ENCODE results near the gene PARD3. TPM values are rescaled to one million over a fixed set of nuclear protein-coding genes. Genes with fewer than 3 reads are reported as not detected.

PARD3 gene
- total RNA-seq, 1 experiment from 2014 or later = 51.8 TPM

DNA sequence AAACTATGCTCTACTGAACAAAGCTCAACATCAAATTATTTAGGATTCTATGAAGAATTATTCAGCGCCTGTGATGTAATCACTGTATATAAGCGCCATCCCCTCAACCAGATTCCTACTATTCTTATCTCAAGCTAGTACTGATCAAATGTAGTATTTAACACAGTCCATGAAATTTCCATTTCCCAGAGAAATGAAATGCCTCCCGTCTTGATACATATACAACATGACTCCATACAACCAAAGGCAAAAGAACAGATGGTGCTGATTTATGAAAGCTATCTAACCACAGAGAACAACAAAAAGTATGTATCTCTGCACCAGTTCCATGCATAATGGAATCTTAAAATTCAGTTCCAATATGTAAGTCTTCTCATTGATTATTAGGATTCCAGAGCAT is 406.1 kb downstream of the PARD3 start (continued):
- TF ChIP-seq, protein P1, sequence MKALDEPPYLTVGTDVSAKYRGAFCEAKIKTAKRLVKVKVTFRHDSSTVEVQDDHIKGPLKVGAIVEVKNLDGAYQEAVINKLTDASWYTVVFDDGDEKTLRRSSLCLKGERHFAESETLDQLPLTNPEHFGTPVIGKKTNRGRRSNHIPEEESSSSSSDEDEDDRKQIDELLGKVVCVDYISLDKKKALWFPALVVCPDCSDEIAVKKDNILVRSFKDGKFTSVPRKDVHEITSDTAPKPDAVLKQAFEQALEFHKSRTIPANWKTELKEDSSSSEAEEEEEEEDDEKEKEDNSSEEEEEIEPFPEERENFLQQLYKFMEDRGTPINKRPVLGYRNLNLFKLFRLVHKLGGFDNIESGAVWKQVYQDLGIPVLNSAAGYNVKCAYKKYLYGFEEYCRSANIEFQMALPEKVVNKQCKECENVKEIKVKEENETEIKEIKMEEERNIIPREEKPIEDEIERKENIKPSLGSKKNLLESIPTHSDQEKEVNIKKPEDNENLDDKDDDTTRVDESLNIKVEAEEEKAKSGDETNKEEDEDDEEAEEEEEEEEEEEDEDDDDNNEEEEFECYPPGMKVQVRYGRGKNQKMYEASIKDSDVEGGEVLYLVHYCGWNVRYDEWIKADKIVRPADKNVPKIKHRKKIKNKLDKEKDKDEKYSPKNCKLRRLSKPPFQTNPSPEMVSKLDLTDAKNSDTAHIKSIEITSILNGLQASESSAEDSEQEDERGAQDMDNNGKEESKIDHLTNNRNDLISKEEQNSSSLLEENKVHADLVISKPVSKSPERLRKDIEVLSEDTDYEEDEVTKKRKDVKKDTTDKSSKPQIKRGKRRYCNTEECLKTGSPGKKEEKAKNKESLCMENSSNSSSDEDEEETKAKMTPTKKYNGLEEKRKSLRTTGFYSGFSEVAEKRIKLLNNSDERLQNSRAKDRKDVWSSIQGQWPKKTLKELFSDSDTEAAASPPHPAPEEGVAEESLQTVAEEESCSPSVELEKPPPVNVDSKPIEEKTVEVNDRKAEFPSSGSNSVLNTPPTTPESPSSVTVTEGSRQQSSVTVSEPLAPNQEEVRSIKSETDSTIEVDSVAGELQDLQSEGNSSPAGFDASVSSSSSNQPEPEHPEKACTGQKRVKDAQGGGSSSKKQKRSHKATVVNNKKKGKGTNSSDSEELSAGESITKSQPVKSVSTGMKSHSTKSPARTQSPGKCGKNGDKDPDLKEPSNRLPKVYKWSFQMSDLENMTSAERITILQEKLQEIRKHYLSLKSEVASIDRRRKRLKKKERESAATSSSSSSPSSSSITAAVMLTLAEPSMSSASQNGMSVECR (CRISPR knock-in tag; IDR thresholded peaks at IDR 0.05; ENCODE audit: borderline replicate concordance) = no peak
- TF ChIP-seq CREM (CRISPR knock-in tag; IDR thresholded peaks at IDR 0.05) = no peak
- TF ChIP-seq, protein P2, sequence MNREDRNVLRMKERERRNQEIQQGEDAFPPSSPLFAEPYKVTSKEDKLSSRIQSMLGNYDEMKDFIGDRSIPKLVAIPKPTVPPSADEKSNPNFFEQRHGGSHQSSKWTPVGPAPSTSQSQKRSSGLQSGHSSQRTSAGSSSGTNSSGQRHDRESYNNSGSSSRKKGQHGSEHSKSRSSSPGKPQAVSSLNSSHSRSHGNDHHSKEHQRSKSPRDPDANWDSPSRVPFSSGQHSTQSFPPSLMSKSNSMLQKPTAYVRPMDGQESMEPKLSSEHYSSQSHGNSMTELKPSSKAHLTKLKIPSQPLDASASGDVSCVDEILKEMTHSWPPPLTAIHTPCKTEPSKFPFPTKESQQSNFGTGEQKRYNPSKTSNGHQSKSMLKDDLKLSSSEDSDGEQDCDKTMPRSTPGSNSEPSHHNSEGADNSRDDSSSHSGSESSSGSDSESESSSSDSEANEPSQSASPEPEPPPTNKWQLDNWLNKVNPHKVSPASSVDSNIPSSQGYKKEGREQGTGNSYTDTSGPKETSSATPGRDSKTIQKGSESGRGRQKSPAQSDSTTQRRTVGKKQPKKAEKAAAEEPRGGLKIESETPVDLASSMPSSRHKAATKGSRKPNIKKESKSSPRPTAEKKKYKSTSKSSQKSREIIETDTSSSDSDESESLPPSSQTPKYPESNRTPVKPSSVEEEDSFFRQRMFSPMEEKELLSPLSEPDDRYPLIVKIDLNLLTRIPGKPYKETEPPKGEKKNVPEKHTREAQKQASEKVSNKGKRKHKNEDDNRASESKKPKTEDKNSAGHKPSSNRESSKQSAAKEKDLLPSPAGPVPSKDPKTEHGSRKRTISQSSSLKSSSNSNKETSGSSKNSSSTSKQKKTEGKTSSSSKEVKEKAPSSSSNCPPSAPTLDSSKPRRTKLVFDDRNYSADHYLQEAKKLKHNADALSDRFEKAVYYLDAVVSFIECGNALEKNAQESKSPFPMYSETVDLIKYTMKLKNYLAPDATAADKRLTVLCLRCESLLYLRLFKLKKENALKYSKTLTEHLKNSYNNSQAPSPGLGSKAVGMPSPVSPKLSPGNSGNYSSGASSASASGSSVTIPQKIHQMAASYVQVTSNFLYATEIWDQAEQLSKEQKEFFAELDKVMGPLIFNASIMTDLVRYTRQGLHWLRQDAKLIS (CRISPR knock-in tag; IDR thresholded peaks at IDR 0.05; ENCODE audit: borderline replicate concordance) = no peak
- TF ChIP-seq ZSCAN18 (CRISPR knock-in tag; IDR thresholded peaks at IDR 0.05) = no peak
- no peak for TF ChIP-seq TCF7 (CRISPR knock-in tag; IDR thresholded peaks at IDR 0.05; ENCODE audit: low read depth)
- no peak for TF ChIP-seq TP53 (CRISPR knock-in tag; IDR thresholded peaks at IDR 0.05)
- no peak for TF ChIP-seq CBFB (CRISPR knock-in tag; IDR thresholded peaks at IDR 0.05; ENCODE audit: low read depth)

DNA sequence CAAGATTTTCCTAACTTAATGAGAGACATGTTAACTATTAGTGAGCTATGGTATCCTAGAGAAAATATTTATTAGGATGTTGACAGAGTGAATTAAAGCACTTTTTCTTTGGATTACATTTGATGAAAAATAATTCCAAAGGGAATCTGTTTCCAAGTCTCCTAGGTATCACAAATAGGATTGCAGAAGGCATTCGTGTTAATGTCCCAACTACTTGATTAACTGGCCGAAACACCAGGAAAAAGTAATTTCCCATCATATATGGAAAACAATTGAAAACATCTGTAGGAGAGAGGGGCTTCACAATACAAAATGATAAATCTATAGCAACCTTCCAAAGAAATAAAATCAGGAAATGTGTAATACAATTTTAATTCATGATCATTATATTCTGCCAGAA is 406.7 kb downstream of the PARD3 start:
- POLR2A ChIA-PET = no interaction called here

GRCh38 chr10:34407324-34407805 is 407.7 kb downstream of the PARD3 start:
- H3K36me3 Mint-ChIP-seq = no peaks in the 10 kb centered on the region
- POLR2A ChIA-PET = no interaction called here
- CTCF ChIA-PET = no interaction called here
- ATAC-seq = no peak
- no peak overlapping the region for H3K4me3 Mint-ChIP-seq
- peaks cover 23% of the 10 kb centered on the region for H3K4me1 Mint-ChIP-seq
- H3K9me3 Mint-ChIP-seq = no peaks in the 10 kb centered on the region
- no peak for DNase-seq (ENCODE audit: low spot score)
- H3K27me3 Mint-ChIP-seq (ENCODE audit: low read depth) = no peaks in the 10 kb centered on the region
- no peak overlapping the region; the same call in 1 of the 2 replicates for H3K27ac Mint-ChIP-seq
- TF ChIP-seq, protein P3, sequence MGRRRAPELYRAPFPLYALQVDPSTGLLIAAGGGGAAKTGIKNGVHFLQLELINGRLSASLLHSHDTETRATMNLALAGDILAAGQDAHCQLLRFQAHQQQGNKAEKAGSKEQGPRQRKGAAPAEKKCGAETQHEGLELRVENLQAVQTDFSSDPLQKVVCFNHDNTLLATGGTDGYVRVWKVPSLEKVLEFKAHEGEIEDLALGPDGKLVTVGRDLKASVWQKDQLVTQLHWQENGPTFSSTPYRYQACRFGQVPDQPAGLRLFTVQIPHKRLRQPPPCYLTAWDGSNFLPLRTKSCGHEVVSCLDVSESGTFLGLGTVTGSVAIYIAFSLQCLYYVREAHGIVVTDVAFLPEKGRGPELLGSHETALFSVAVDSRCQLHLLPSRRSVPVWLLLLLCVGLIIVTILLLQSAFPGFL (CRISPR knock-in tag; IDR thresholded peaks at IDR 0.05; ENCODE audit: borderline replicate concordance) = no peak
- TF ChIP-seq ZNF425 (CRISPR knock-in tag; conservative IDR thresholded peaks at IDR 0.05) = no peak
- no peak for TF ChIP-seq MAX (CRISPR knock-in tag; IDR thresholded peaks at IDR 0.05)
- no peak for TF ChIP-seq ZNF281 (CRISPR knock-in tag; IDR thresholded peaks at IDR 0.05)

More for the DNA sequence above, 406.7 kb downstream of the PARD3 start:
- TF ChIP-seq ZSCAN18 (CRISPR knock-in tag; IDR thresholded peaks at IDR 0.05) (no peak), PRRX2 (CRISPR knock-in tag; IDR thresholded peaks at IDR 0.05) (no peak), CREB1 (CRISPR knock-in tag; IDR thresholded peaks at IDR 0.05) (no peak), TP53 (CRISPR knock-in tag; IDR thresholded peaks at IDR 0.05) (no peak)
- no peak overlapping the region for H3K4me3 Mint-ChIP-seq
- no peak for DNase-seq (ENCODE audit: low spot score)
- no peaks in the 10 kb centered on the region for H3K9me3 Mint-ChIP-seq
- ATAC-seq = no peak
- peaks cover 33% of the 10 kb centered on the region for H3K4me1 Mint-ChIP-seq
- H3K36me3 Mint-ChIP-seq = no peaks in the 10 kb centered on the region
- no peak overlapping the region for H3K27ac Mint-ChIP-seq
- CTCF ChIA-PET = no interaction called here
- H3K27me3 Mint-ChIP-seq (ENCODE audit: low read depth) = no peaks in the 10 kb centered on the region
